Activated CD4-positive, CD25-positive, alpha-beta regulatory T cell treated with anti-CD3 and anti-CD28 coated beads, Interleukin-2, amount 50 U/mL, for 72 hours (primary cell): ENCODE data around the gene CDH2.

Experiments used
- DNase-seq: peaks from one replicate; pipeline ENCODE4 v3.0.0; 2021

Gene CDH2

GRCh38 chr18:28176948-28177827, at the start of gene CDH2:
Gene CDH2 (minus strand): TSS chr18:28177130. CDS start chr18:28177022, 108 bp downstream.
- DNase-seq: no peak

DNA sequence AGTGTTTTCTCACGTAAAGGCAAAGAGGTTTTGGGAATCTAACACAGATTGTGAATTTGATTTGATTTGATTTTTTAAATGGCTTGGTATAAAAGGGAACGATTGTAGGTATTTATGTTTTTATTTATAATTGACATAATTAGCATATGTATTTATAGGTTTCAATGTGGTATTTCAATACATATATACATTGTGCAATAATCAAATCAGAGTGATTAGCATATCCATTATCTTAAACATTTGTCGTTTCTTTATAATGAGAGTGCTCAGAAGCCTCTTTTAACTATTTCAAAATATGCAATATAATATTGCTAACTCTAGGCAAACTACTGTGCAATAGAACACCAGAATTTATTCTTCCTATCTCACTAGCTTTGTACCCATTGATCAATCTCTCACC, 35.1 kb upstream of the CDH2 start:
- DNase-seq: no peak

- no peak for DNase-seq
Observed at GRCh38 chr18:28208712-28209265, 31.9 kb upstream of the CDH2 start.

DNA sequence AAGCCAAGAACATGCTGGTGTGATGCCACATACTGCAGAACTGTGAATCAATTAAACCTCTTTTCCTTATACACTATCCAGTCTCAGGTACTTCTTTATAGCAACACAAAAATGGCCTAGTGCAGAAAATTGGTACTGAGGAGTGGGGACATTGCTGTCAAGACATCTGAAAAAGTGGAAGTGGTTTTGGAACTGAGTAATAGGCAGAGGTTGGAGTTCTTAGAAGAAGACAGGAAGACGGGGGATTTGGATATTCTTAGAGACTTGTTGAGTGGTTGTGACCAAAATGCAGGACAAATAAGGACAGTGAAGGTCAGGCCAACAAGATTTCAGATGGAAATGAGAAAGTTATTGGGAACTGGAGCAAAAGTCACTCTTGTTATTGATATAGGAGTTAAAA, 31.3 kb upstream of the CDH2 start:
- no peak for DNase-seq

GRCh38 chr18:28204154-28204553, 27.2 kb upstream of the CDH2 start:
- no peak for DNase-seq

DNA sequence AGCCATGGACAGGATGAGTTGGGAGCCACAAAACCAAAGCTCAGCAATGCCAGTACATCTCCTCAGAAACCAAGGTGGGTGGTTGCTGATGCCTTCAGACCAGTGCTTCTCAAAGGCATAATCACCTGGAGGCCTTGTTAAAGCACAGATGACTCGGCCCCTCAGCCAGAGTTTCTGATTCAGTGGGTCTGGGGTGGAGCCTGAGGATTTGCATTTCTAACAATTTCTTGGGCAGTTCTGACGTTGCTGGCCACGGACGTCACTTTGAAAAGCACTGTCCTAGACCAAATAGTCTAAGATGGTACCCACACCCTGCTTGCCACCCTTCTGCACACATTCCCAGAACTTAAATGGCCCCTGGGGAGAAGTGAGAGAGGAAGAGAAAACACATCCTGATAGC, 24.1 kb upstream of the CDH2 start:
- no peak for DNase-seq

GRCh38 chr18:28198620-28199019, 21.7 kb upstream of the CDH2 start:
- DNase-seq: no peak

GRCh38 chr18:28193177-28193778, 16.3 kb upstream of the CDH2 start:
- DNase-seq: no peak

- DNase-seq: no peak
Observed at GRCh38 chr18:28189400-28190239, 12.7 kb upstream of the CDH2 start.

DNA sequence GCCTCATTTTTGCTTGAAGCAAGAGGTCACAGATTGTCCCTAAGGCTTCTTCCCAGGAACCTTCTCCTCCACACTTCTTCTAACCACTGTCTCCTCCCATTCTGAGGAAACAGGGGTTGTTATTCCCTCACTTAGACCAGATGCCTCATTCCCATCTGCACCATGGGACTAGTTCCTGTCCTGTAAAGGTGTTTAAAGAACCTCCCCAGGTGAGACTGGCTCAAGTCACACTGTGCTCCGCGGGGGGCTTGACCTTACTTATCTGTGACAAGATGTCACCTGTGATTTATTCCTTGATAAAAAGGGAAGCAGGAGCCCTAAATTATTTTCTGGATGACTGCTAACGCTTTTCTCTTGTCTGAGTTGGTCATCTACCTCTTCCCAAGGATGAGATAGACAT, 8.2 kb upstream of the CDH2 start:
- no peak for DNase-seq

GRCh38 chr18:28183418-28184078, 6.6 kb upstream of the CDH2 start:
- no peak for DNase-seq

- DNase-seq: no peak
Observed at GRCh38 chr18:28181616-28182015, 4.7 kb upstream of the CDH2 start.

GRCh38 chr18:28178720-28179119, 1.8 kb upstream of the CDH2 start:
- no peak for DNase-seq

DNA sequence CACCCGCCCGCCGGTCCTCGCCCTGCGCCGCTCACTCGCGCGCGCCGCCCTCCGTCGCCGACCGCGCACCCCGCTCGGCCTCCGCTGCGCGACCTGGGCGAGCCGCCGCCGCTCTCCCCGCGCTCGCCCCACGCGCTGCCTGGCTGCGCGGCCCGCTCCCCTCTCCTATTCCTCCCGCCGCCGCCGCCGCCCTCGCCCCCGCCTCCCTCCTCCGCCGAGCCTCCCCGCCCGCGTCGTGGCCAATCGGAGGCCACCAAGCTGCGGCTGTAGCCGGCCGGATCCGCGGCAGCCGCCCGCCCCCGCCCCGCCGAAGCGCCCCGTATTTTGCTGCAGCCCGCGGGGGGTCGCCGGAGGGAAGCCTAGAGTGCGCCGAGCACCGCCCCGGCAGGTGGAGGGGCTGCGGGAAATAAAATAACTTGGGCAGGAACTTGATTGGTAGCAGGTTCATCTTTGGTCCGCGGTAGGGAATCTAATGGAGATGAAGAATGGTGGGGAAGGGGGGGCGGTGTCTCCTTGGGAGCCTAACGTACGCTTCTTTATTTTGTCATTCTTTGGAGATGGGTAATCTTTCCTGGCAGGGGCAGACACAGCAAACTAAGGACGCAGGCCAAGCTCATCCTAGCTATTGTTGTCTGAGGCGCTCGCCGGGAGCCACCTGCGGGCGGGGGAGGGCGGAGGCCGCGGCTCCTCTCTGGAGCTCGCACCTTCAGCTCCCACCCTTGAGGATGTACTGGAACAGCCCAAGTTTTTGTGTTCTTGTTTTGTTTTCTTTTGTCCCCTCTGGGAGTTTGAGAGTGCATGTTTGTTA, 1.1 kb upstream of the CDH2 start:
- DNase-seq: no peak

DNA sequence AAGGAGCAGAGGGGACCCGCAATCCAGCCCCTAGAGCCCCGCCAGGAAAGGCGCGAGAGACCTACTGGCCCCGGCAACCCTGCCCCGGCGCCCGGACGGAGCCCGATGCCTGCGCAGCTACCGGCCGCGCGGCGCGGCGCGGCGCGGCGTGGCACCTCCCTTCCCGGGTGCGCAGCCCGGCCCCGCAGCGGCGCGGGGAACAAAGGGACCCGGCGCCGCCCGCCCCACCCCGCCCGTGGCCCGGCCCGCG, 307 bp downstream of the CDH2 start:
- DNase-seq: no peak

- DNase-seq: no peak
Observed at GRCh38 chr18:28175930-28176697, 816 bp downstream of the CDH2 start.

DNA sequence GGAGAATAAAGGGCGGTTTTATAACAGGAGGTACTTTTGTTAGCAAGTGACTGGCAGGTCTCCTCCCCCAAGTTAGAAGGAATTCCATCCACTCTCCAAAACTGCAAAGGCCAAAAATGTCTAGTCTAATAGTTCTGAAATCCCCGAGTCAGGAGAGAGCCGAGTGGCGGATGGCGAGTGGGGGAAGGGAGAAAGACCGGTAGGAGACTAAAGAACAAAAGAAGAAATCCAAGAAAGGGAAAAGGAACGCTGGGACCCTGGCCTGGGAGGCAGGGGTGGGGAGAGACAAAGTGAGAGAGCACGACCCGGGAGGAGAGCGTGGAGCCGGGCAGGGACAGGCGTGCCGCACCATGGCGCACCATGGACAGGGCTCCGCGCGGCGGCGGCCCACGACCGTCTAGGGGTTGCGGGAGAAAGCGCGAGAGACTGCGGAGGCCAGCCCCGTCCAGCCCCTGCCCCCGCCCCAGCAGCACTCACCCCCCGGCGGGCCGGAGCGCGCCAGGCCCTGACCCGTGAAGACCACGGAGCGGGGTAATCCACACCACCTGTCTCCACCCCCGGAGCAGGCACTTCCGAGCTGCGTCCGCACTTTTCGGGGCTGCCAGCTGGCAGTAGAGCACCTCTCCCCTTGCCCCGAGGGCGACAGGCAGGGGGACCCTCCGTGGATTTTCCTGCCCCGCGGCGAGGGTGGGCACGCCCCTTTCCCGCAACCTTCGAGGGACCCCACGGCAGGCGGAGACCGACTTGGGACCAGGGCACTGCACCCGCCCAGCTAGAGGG, 1.6 kb downstream of the CDH2 start:
- DNase-seq: no peak

- no peak for DNase-seq
Observed at GRCh38 chr18:28174181-28174905, 2.6 kb downstream of the CDH2 start.

DNA sequence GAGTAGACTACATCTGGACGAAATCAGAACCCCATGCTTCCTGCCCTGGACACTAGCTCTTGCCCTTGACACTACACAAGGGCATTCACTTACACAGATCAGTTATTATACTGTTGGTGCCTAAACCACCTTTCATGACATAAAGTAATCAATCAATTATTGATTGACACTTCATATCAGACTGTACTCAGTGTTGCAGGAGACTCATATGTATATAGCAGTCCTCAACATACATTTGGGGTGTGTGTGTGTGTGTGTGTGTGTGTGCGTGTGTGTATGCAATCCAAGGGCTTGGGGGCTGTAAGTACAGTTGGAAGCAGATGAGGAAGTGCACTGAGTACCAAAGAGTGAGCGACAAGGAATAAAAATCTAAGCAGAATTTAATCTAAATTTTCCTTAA, 5.1 kb downstream of the CDH2 start:
- no peak for DNase-seq

DNA sequence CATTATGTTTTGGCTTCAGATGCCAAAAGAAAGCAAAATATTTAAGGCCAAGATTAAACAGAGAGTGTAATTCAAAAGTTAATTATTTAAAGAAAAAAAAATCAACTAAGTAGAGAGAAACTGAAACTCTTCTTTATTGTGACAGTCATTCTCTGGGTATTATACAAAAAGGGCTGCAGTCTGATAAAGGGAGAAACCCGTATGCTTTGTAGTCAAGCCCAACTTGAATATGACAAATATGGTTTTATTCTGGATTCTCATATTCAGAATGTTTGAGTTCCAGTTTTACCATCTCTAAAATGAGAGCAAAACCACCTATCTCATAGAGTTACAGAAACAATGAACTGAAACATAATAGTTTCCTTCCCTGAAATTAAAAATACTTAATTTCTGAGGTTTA, 8.2 kb downstream of the CDH2 start:
- no peak for DNase-seq
